ENCODE measurements around the gene LRP8.

- TF ChIP-seq, protein P1, sequence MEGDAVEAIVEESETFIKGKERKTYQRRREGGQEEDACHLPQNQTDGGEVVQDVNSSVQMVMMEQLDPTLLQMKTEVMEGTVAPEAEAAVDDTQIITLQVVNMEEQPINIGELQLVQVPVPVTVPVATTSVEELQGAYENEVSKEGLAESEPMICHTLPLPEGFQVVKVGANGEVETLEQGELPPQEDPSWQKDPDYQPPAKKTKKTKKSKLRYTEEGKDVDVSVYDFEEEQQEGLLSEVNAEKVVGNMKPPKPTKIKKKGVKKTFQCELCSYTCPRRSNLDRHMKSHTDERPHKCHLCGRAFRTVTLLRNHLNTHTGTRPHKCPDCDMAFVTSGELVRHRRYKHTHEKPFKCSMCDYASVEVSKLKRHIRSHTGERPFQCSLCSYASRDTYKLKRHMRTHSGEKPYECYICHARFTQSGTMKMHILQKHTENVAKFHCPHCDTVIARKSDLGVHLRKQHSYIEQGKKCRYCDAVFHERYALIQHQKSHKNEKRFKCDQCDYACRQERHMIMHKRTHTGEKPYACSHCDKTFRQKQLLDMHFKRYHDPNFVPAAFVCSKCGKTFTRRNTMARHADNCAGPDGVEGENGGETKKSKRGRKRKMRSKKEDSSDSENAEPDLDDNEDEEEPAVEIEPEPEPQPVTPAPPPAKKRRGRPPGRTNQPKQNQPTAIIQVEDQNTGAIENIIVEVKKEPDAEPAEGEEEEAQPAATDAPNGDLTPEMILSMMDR (conservative IDR thresholded peaks at IDR 0.05; ENCODE audit: low read depth, low read length) = peak; percentile 43
- TF ChIP-seq EZH2 (IDR thresholded peaks at IDR 0.05; ENCODE audit: low read length, unreplicated experiment) (no peak), EZH2phosphoT487 (IDR thresholded peaks at IDR 0.05; ENCODE audit: borderline replicate concordance, low read length) (no peak)
These were observed 36.3 kb downstream of the LRP8 start for GRCh38 chr1:53291574-53291973.

Data from PC-3 (cell line).